Stimulated activated CD8-positive, alpha-beta memory T cell treated with anti-CD3 and anti-CD28 coated beads, Interleukin-4, amount 100 ng/mL, for 48 hours (primary cell): ENCODE results near the gene NEDD4L.

ENCODE experiments used
- DNase-seq: peaks from one replicate; pipeline ENCODE4 v3.0.0-alpha.2; 2020

Gene NEDD4L

GRCh38 chr18:58054041-58054781, 10.2 kb downstream of the NEDD4L start:
- DNase-seq: no peak

GRCh38 chr18:58055890-58056558, 12.0 kb downstream of the NEDD4L start:
- no peak for DNase-seq

- DNase-seq: no peak
These were observed 12.8 kb downstream of the NEDD4L start for GRCh38 chr18:58056852-58057251.

GRCh38 chr18:58057291-58057965, 13.4 kb downstream of the NEDD4L start:
- DNase-seq: no peak

- DNase-seq: no peak
These were observed 14.7 kb downstream of the NEDD4L start for GRCh38 chr18:58058720-58059119.

- DNase-seq: no peak
These were observed 16.2 kb downstream of the NEDD4L start for GRCh38 chr18:58060254-58060653.

- DNase-seq: no peak
These were observed 17.3 kb downstream of the NEDD4L start for GRCh38 chr18:58061349-58061748.

GRCh38 chr18:58064406-58064998, 20.5 kb downstream of the NEDD4L start:
- no peak for DNase-seq

GRCh38 chr18:58065956-58066355, 21.9 kb downstream of the NEDD4L start:
- no peak for DNase-seq

- no peak for DNase-seq
These were observed 23.6 kb downstream of the NEDD4L start for GRCh38 chr18:58067601-58068000.

- DNase-seq: no peak
These were observed 25.1 kb downstream of the NEDD4L start for GRCh38 chr18:58069099-58069498.

- DNase-seq: no peak
These were observed 25.8 kb downstream of the NEDD4L start for GRCh38 chr18:58069721-58070292.

GRCh38 chr18:58076052-58076451, 32.0 kb downstream of the NEDD4L start:
- no peak for DNase-seq

GRCh38 chr18:58077329-58077728, 33.3 kb downstream of the NEDD4L start:
- DNase-seq: no peak

GRCh38 chr18:58078889-58079573, 35.0 kb downstream of the NEDD4L start:
- no peak for DNase-seq

- DNase-seq: no peak
These were observed 36.4 kb downstream of the NEDD4L start for GRCh38 chr18:58080451-58080850.

GRCh38 chr18:58087928-58088690, 44.1 kb downstream of the NEDD4L start:
- DNase-seq: peak; percentile 24

GRCh38 chr18:58088691-58089065, 44.7 kb downstream of the NEDD4L start:
- no peak for DNase-seq

GRCh38 chr18:58091099-58091611, 47.1 kb downstream of the NEDD4L start:
- DNase-seq: no peak

GRCh38 chr18:58093311-58093803, 49.3 kb downstream of the NEDD4L start:
- no peak for DNase-seq

GRCh38 chr18:58095222-58095621, 51.2 kb downstream of the NEDD4L start:
- DNase-seq: no peak
